ENCODE results near the gene GRAMD1A.

GRCh38 chr19:34975056-34975455, 25.1 kb upstream of the GRAMD1A start:
- no peak for TF ChIP-seq POLR2A (IDR thresholded peaks at IDR 0.05)
- TF ChIP-seq CTCF (IDR thresholded peaks at IDR 0.05) = no peak
- TF ChIP-seq EP300 (IDR thresholded peaks at IDR 0.05) = no peak
